K562 (cell line): ENCODE results near the gene ACACB. TPM values are rescaled to one million over a fixed set of nuclear protein-coding genes. Genes with fewer than 3 reads are reported as not detected.
A peak's percentile ranks its signal among the peaks of the same experiment; 100 is the strongest.

Experiments used
- AFF1 ChIP-seq, 2 experiments: fragments of 450-650 bp; IDR thresholded peaks; 2 replicates each; pipeline ENCODE4 v1.6.1; 2018; ENCODE audit warnings: mild to moderate bottlenecking in 2 of 2, low read depth in 1 of 2; ENCODE audit not compliant: partially characterized antibody in 2 of 2
- C11orf30 ChIP-seq: fragments of 450-650 bp; IDR thresholded peaks from 2 replicates; pipeline ENCODE4 v1.6.1; 2016; ENCODE audit warnings: low read depth, mild to moderate bottlenecking
- FOXJ3 ChIP-seq: sonication (generic); formaldehyde crosslinking; IDR thresholded peaks from 2 replicates; pipeline ENCODE4 v1.4.0; 2020; ENCODE audit warnings: mild to moderate bottlenecking, missing genetic modification reagents
- GABPB1 ChIP-seq: sonication (generic); formaldehyde crosslinking; IDR thresholded peaks from 2 replicates; pipeline ENCODE4 v1.8.0; 2022; ENCODE audit warnings: mild to moderate bottlenecking, missing genetic modification reagents
- HINFP ChIP-seq: fragments of 450-650 bp; conservative IDR thresholded peaks from 2 replicates; pipeline ENCODE4 v1.6.1; 2016; ENCODE audit warnings: missing genetic modification characterization, low read depth, mild to moderate bottlenecking, control low read depth, missing compliant biosample characterization
- KDM1A ChIP-seq, 2 experiments: fragments of 450-650 bp; IDR thresholded peaks; 2 replicates each; pipeline ENCODE4 v1.6.1; 2016; ENCODE audit warnings: mild to moderate bottlenecking in 2 of 2
- RBFOX2 ChIP-seq: fragments of 200-400 bp; formaldehyde crosslinking; IDR thresholded peaks from 2 replicates; pipeline ENCODE4 v1.6.1; 2017; ENCODE audit warnings: low read depth, mild to moderate bottlenecking, low read length, moderate library complexity
- SMC3 ChIP-seq: conservative IDR thresholded peaks from 2 replicates; pipeline ENCODE4 v1.6.1; 2011; ENCODE audit warnings: low read depth, low read length, improper control_type of control experiment; ENCODE audit not compliant: insufficient read depth
- SP1 ChIP-seq: sonication (generic); formaldehyde crosslinking; IDR thresholded peaks from 2 replicates; pipeline ENCODE4 v1.8.1; 2022; ENCODE audit warnings: mild to moderate bottlenecking, missing genetic modification reagents
- TFE3 ChIP-seq: fragments of 450-650 bp; formaldehyde crosslinking; IDR thresholded peaks from 2 replicates; pipeline ENCODE4 v1.4.0; 2020; ENCODE audit warnings: mild to moderate bottlenecking, mixed read lengths
- ZMIZ1 ChIP-seq, 2 experiments: fragments of 150-350 bp in 1 of 2; IDR thresholded peaks; 2 replicates each; pipeline ENCODE4 v1.6.1; 2012 to 2016; ENCODE audit warnings: low read depth in 2 of 2, low read length in 2 of 2, mild to moderate bottlenecking in 1 of 2, moderate library complexity in 1 of 2
- ZNF239 ChIP-seq: fragments of 250-450 bp; sonication (Bioruptor Pico); IDR thresholded peaks from 2 replicates; pipeline ENCODE4 v1.4.0; 2020; ENCODE audit warnings: mild to moderate bottlenecking
- ZNF584 ChIP-seq: fragments of 200-800 bp; sonication (Bioruptor generic); IDR thresholded peaks from 2 replicates; pipeline ENCODE4 v1.6.1; 2016; ENCODE audit warnings: low read depth, mild to moderate bottlenecking, missing genetic modification characterization, missing compliant biosample characterization
- polyA plus RNA-seq, 8 experiments: library from polyadenylated mRNA; depleted of rRNA in 4 of 8; stranded (reverse) in 5 of 8; unstranded in 3 of 8; fragments of >200 nt; fragmentation: Nextera tagmentation in 2 of 8; fragmentation: Illumina TruSeq in 1 of 8; extraction: Ambion mirVana in 2 of 8; extraction: Trizol in 1 of 8; gene quantifications; 2 replicates each; pipeline versions ENCODE4 v1.2.1 to v1.2.3, GENCODE V29; 2011 to 2014; ENCODE audit warnings: inconsistent platforms in 1 of 8, missing spikeins in 1 of 8
- total RNA-seq, 7 experiments: library from RNA; depleted of rRNA in 6 of 7; stranded (reverse); fragments of >200 nt in 6 of 7; fragmentation: Illumina TruSeq in 2 of 7; extraction: Trizol in 2 of 7; gene quantifications; 2 replicates each; pipeline versions ENCODE4 v1.2.1 to v1.2.3, GENCODE V29; 2011 to 2021; ENCODE audit warnings: low replicate concordance in 1 of 7

Gene ACACB
- total and polyA plus RNA-seq, 9 of the 15 experiments (the other 6 are each of a cell fraction or from before 2014, with no cell fraction given) = 0.10 to 2.5 (median 0.83) TPM

- TF ChIP-seq AFF1 (IDR thresholded peaks at IDR 0.05; ENCODE audit: low read depth in 1 of 2, partially characterized antibody in 2 of 2) (peak in 1 of 2 experiments; percentile 33), TFE3 (no peak), RBFOX2 (peak; percentile 91), SMC3 (peak; percentile 82), ZNF584 (peak; percentile 66; the same call in 1 of the 2 replicates), KDM1A (IDR thresholded peaks at IDR 0.05) (peak; percentile 87 to 92), ZNF239 (CRISPR knock-in tag) (no peak), SP1 (CRISPR knock-in tag) (peak; percentile 87), GABPB1 (CRISPR knock-in tag) (peak; percentile 97), FOXJ3 (CRISPR knock-in tag) (no peak), C11orf30 (peak; percentile 64), ZMIZ1 (IDR thresholded peaks at IDR 0.05; ENCODE audit: low read depth in 2 of 2, low read length in 2 of 2) (peak in 1 of 2 experiments; percentile 77; a peak in 1 of 4 replicates), HINFP (no peak)
Observed at GRCh38 chr12:109093022-109093918, 23.1 kb upstream of the ACACB start, which contains the start of gene ALKBH2 (continued).
